Mucosa of stomach (tissue), 1 donor: ENCODE results near the gene VSTM2B.
"Not testable (repeated sequence)": the region's sequence is repeated elsewhere in the genome, so short reads cannot be mapped to it uniquely, and the experiment has no call there.

Experiments
- H3K27me3 ChIP-seq: one replicate; pipeline ENCODE4 v1.7.0; 2013; ENCODE audit warnings: mild to moderate bottlenecking, low read length; ENCODE audit not compliant: control insufficient read depth, insufficient read depth
- H3K36me3 ChIP-seq: one replicate; pipeline ENCODE4 v1.7.0; 2013; ENCODE audit warnings: low read length; ENCODE audit not compliant: control insufficient read depth, insufficient read depth
- H3K4me1 ChIP-seq: one replicate; pipeline ENCODE4 v1.7.0; 2013; ENCODE audit warnings: mild to moderate bottlenecking, low read length; ENCODE audit not compliant: control insufficient read depth, insufficient read depth
- H3K4me3 ChIP-seq: one replicate; pipeline ENCODE4 v1.7.0; 2013; ENCODE audit warnings: low read length
- H3K9ac ChIP-seq: one replicate; pipeline ENCODE4 v1.7.0; 2013; ENCODE audit warnings: mild to moderate bottlenecking, low read length, moderate library complexity
- H3K9me3 ChIP-seq: one replicate; pipeline ENCODE4 v1.7.0; 2013; ENCODE audit warnings: mild to moderate bottlenecking, low read length, moderate library complexity; ENCODE audit not compliant: control insufficient read depth
- donor health status: Pancreatic carcinoma.

Gene VSTM2B

GRCh38 chr19:29486961-29487360 is 38.8 kb upstream of the VSTM2B start:
- H3K9me3 ChIP-seq, H3K4me1 ChIP-seq, H3K9ac ChIP-seq, H3K4me3 ChIP-seq, H3K36me3 ChIP-seq, H3K27me3 ChIP-seq: not testable (repeated sequence)

GRCh38 chr19:29487432-29487831 is 38.4 kb upstream of the VSTM2B start:
- Histone ChIP-seq H3K9me3 (no peaks in the 10 kb centered on the region), H3K9ac (no peak overlapping the region), H3K27me3 (no peaks in the 10 kb centered on the region), H3K4me3 (no peak overlapping the region), H3K4me1 (no peaks in the 10 kb centered on the region), H3K36me3 (no peaks in the 10 kb centered on the region)

DNA sequence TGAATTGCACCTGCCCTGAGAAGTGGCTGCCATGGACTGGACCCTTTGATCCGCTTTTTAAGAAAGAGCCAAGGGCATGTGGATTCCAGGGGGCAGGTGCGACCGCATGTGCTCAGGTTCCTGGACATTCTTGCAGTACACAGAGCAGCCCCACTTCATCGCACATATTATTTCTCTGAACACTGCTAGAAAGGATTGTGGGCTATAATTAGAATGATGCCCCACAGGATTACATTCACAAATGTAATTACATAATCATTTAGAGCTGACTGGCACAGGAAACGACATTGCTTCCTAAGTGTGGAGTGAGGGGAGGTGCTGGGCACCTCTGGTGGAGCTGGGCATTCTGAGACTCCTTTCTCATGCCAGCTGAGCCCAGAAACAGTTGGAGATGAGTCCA is 37.5 kb upstream of the VSTM2B start:
- no peaks in the 10 kb centered on the region for H3K27me3 ChIP-seq
- no peak overlapping the region for H3K4me3 ChIP-seq
- no peaks in the 10 kb centered on the region for H3K36me3 ChIP-seq
- no peaks in the 10 kb centered on the region for H3K9me3 ChIP-seq
- H3K4me1 ChIP-seq, result no peaks in the 10 kb centered on the region
- H3K9ac ChIP-seq, result no peak overlapping the region

DNA sequence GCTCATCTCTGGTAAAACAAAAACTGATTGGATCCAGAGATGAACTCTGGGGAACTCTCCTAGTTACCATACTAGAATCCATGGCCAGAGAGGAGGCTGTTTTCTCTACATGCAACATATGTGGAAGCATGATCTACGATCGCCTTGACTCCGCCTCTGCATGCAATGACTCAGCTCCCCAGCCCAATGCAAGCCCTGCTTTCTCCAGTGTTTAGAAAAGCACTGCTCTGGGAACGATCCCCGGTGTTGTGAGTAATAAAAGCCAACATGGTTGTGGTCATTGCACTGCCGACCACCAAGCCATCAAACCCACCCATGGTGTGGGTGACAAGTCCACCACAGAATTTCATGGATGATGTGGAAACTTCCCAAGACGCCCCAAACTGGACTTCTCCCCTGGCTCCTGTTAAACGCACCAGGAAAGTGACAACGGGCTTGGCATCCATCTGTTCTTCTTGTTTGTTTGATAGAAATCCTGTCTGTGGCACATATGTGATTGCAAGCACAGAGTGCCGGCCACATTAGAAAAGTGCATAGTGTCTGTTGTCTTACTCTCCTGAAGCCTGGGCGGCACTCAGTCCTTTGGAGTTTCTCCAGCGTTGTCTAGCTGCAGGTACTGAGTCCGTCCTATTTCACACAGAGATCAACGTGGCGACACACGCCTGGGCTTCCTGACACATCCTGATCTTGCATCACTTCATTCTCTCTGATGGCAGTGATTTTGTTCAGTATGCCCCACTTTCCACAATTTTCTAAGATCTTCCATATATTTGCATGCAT is 36.4 kb upstream of the VSTM2B start:
- no peak overlapping the region for H3K4me3 ChIP-seq
- no peaks in the 10 kb centered on the region for H3K27me3 ChIP-seq
- no peaks in the 10 kb centered on the region for H3K4me1 ChIP-seq
- no peaks in the 10 kb centered on the region for H3K9me3 ChIP-seq
- H3K36me3 ChIP-seq, result no peaks in the 10 kb centered on the region
- no peak overlapping the region for H3K9ac ChIP-seq

DNA sequence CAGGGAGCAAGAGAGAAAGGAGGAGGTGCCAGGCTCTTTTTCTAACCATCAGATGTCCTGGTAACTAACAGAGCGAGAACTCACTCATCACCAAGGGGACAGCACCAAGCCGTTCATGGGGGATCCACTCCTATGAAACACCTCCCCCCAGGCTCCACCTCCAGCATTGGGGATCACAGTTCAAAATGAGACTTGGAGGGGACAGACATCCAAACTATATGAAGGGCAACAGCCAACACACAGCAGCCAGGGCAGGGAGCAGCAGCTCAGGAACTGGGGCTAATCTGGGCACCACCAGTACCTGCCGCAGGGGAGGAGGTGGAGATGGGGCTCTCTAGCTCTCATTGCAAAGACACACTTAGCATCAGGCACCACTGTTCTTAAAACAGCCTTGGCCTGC is 34.3 kb upstream of the VSTM2B start:
- Histone ChIP-seq H3K9me3 (no peaks in the 10 kb centered on the region), H3K4me1 (no peaks in the 10 kb centered on the region), H3K9ac (no peak overlapping the region), H3K4me3 (no peak overlapping the region), H3K36me3 (no peaks in the 10 kb centered on the region), H3K27me3 (no peaks in the 10 kb centered on the region)

DNA sequence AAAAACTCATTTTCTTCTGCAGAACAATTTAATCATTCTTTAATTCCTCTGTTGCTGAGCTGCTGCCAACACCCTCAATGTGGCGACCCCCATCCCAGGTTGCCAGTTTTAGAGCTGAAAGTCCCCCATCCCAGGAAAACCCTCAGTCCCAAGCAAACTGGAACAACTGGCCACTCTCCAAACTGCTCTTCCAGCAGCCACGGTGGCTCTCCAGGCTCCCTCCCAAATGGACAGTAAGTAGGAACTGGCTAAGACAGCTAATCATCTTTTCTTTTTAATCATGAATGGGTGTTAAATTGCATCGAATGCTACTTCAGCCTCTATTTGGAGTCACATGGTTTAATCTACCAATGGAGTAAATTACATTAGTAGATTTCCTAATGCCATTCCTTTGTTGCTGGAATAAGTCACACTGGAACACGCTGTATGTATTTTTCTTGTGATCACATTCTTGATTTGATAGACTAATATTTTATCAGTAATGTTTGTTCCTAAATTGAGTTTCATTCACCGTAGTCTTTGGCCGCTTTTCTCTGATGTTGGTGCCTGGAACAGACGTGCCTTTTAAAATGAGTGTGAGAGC is 33.7 kb upstream of the VSTM2B start:
- H3K4me1 ChIP-seq, result no peaks in the 10 kb centered on the region
- no peaks in the 10 kb centered on the region for H3K9me3 ChIP-seq
- no peaks in the 10 kb centered on the region for H3K36me3 ChIP-seq
- no peak overlapping the region for H3K4me3 ChIP-seq
- no peaks in the 10 kb centered on the region for H3K27me3 ChIP-seq
- H3K9ac ChIP-seq, result no peak overlapping the region

DNA sequence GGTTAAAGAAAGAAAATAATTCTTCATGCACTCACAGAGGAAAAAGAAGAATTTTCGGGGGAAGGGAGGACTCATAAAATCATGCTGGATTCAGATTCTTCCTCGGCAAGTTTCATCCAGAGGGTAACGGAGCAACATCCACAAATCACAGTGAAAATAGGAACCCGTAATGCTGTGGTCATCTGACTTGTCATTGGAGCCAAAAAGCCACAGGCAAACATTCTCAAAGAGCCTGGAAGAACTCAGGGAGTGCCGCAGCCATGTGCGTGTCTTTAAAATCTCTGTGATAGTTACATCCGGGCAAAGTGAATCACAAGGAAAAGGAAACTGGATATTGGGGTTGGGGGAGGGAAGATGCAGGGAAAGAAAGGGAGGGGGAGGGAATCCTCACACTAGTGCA is 33.0 kb upstream of the VSTM2B start:
- no peaks in the 10 kb centered on the region for H3K27me3 ChIP-seq
- H3K9ac ChIP-seq, result no peak overlapping the region
- H3K4me3 ChIP-seq, result no peak overlapping the region
- no peaks in the 10 kb centered on the region for H3K4me1 ChIP-seq
- H3K36me3 ChIP-seq, result no peaks in the 10 kb centered on the region
- no peaks in the 10 kb centered on the region for H3K9me3 ChIP-seq

DNA sequence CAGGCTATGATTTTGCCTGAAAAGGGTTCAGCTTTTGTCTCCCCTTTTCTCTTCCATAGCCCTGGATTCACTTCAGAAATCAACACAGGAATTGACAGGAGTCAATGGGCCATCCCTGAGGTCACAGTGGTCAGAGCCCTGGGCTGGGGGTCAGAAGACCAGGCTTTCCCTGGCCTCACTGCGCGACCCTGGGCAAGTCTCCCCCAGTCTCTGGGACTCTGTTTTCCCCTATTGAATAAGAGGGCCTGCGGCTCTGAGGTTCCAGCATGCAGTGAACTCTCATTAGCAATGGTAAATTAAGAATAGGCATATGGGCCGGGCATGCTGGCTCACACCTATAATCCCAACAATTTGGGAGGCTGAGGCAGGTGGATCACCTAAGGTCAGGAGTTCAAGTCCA is 30.7 kb upstream of the VSTM2B start:
- Histone ChIP-seq H3K9ac (no peak overlapping the region), H3K4me3 (no peak overlapping the region), H3K4me1 (no peaks in the 10 kb centered on the region), H3K36me3 (no peaks in the 10 kb centered on the region), H3K27me3 (no peaks in the 10 kb centered on the region), H3K9me3 (no peaks in the 10 kb centered on the region)

DNA sequence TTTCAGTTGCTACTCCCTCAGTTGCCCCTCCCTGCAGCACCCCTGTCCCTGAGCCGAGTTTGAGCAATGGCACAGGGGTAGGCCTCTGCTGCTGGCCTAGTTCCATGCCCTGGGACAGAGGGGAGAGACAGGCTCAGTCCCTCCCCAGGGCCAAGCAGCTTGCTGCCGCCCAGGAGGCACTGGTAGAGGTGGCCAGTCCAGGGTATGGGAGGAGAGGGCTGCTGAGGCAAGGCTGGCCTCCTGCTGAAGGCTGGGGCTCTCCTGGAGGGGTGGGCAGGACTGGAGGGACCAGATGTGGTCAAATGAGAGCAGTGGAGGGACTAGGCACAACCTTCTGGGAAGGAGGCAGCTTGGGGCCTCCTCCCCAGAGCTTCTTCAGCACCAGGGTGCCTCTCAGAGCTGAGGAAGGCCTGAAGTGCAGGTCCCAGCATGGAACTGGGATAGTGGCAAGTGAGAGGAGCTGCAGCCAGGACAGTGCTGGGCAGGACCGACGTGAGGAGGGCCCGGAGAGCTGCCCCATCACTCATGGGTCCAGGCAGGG is 29.8 kb upstream of the VSTM2B start:
- no peaks in the 10 kb centered on the region for H3K27me3 ChIP-seq
- H3K36me3 ChIP-seq, result no peaks in the 10 kb centered on the region
- no peak overlapping the region for H3K9ac ChIP-seq
- H3K4me1 ChIP-seq, result no peaks in the 10 kb centered on the region
- H3K9me3 ChIP-seq, result no peaks in the 10 kb centered on the region
- no peak overlapping the region for H3K4me3 ChIP-seq

- Histone ChIP-seq H3K27me3 (no peaks in the 10 kb centered on the region), H3K9ac (no peak overlapping the region), H3K4me3 (no peak overlapping the region), H3K36me3 (no peaks in the 10 kb centered on the region), H3K4me1 (no peaks in the 10 kb centered on the region), H3K9me3 (no peaks in the 10 kb centered on the region)
Measured at GRCh38 chr19:29497241-29497640, 28.6 kb upstream of the VSTM2B start.

DNA sequence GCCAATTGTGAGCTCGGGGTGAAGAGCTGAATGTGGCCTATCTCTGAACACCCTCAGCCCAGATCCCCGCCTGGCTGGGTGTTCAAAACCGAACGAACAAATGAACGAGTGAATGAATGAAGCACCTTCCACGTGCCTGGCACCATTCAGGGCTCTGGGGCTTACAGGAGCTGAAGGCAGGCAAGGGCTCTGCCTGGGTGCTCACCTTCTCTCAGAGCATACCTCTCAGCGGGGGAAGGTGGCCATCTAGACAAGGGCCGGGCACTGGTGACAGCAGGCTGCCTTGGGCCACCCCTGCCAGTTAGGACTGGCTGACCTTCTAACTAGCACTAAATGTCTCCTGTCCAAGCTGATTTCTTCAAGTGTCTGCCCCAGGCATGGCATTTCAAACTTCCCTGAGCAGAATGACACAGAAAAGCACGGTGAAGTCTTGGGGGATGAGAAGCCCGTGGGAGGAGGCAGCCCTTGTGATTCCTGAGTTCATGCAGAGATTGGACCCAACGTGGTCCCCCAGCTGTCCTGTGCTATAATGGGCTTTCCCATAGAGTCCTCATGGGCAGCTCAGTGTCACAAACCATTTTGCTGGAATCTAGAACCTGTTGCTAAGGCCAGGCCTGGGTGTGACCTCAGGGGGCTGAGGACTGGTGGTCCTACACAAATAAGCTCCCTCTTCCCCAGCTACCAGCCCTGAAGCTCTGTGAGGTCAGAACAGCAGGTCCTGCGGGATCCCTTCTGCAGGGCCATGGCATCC is 27.9 kb upstream of the VSTM2B start:
- Histone ChIP-seq H3K9me3 (no peaks in the 10 kb centered on the region), H3K36me3 (no peaks in the 10 kb centered on the region), H3K4me1 (no peaks in the 10 kb centered on the region), H3K27me3 (no peaks in the 10 kb centered on the region), H3K4me3 (no peak overlapping the region), H3K9ac (no peak overlapping the region)

DNA sequence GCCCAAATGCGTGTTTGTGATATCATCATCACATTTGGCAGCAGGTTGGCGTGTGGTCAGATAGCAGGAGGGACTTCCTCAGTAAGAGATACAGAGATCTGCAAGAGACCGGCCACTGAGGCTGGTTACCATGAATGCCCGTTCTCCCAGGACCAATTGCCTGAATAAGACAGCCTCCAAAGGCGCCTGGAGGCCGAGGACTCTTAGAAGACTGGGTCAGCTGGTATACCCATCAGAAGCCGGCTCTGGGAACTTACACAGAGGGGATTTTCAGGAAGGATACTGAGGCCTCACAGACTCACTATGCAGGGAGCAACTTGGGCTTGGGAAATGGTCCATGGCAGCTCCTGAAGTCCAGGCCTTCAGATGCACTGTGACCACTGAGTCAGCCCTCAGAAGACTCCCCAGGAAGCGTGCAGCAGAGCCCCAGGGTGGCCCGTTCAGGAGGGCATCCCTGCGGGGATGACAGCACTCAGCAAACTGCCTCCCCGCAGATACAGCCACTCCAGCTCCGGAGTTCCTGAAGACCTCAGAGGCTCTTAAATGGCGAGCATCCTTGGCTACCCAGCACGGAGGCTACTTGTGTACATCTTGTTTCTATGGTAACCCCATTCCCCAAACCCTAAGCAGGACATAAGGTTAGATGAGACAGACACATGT is 26.4 kb upstream of the VSTM2B start:
- no peaks in the 10 kb centered on the region for H3K27me3 ChIP-seq
- no peak overlapping the region for H3K9ac ChIP-seq
- H3K9me3 ChIP-seq, result no peaks in the 10 kb centered on the region
- H3K4me3 ChIP-seq, result no peak overlapping the region
- H3K36me3 ChIP-seq, result no peaks in the 10 kb centered on the region
- H3K4me1 ChIP-seq, result no peaks in the 10 kb centered on the region
